Stimulated activated CD4-positive, alpha-beta T cell treated with anti-CD3 and anti-CD28 coated beads, Interleukin-15, amount 100 ng/mL, for 48 hours (primary cell): Measurements from ENCODE around the gene RAB11B.
"Not testable (repeated sequence)": the region's sequence is repeated elsewhere in the genome, so short reads cannot be mapped to it uniquely, and the experiment has no call there.

Experiments used
- DNase-seq, 2 donors: peaks; one replicate each; pipeline ENCODE4 v3.0.0-alpha.2; 2020; ENCODE audit warnings: low read depth in 2 of 2

The RAB11B gene

DNA sequence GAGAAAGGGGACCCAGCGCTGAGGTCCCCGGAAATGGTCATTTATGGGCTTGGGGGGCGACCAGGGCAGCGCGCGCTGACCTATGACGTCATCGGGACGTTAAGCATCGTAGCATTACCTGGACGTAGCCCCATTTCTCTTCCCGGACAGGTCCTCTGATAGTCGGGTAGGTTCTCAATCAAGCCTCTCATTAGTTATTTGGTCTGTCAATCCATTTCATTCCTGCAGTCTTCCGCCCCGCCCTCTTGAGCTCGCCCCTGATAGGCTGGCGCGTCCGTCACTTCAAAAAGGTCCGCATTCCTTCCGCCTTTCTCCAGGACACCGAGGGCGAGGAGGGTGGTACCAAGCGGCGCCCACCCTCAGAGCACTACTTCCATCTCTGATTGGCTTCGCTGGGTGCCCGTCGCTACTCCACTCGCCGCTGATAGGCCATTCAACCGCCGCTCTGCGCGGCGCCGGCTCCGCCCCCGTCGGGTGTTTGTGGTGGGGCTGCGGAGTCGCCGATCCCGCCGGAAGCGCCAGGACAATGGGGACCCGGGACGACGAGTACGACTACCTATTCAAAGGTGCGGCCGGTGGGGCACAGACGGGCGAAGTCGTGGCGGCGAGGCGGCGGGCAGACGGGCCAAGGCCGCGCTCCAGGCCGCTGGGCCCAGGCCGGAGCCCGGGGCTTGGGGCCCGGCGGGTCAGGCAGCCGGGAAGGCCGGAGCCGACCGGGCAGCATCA lies at the start of gene RAB11B:
RAB11B (plus strand) TSS at position 470 of the 726 bp plus-strand sequence; CDS start at position 527, 57 bp downstream.
- DNase-seq: peak; percentile 97 to 99

DNA sequence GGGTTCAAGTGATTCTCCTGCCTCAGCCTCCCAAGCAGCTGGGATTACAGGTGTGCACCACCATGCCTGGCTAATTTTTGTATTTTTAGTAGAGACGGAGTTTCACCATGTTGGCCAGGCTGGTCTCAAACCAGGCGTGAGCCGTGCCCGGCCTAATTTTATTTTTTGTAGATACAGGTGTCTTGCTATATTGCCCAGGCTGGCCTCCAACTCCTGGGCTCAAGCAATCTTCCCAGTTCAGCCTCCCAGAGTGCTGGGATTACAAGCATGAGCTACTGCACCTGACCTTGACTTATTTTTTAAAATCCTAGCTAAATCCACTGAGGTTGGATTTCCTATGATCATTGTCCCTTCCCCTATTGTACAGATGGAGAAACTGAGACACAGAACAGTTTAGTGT lies 48.7 kb upstream of the RAB11B start:
- DNase-seq: not testable (repeated sequence)

DNA sequence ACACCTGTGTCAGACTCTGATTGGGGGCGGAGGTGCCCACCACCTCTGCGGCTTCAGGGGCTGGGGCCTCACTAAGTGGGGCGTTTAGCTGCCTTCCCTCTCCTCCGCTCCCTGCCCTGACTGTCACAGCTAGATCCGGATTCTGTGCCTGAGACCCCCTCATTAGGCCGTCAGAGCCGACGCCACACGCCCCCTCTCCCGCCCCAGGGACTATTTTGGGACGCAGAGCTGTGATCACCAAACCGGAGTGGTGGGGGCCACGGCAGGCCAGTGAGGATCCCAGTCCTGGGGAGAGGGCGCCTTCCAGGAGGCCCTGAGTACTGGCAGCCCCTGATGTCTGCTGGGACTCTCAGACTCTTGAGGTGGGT lies 47.9 kb upstream of the RAB11B start:
- no peak for DNase-seq

- DNase-seq: peak; percentile 86 to 94
These were observed 47.3 kb upstream of the RAB11B start, which contains the start of gene KANK3 for GRCh38 chr19:8342684-8343482. TSS of gene KANK3 (minus strand) at chr19:8343262. CDS start at chr19:8337828, 5,434 bp downstream.

GRCh38 chr19:8343483-8343844 lies 46.7 kb upstream of the RAB11B start:
- DNase-seq: no peak

- DNase-seq: not testable (repeated sequence)
These were observed 40.4 kb upstream of the RAB11B start for GRCh38 chr19:8349629-8350372.

DNA sequence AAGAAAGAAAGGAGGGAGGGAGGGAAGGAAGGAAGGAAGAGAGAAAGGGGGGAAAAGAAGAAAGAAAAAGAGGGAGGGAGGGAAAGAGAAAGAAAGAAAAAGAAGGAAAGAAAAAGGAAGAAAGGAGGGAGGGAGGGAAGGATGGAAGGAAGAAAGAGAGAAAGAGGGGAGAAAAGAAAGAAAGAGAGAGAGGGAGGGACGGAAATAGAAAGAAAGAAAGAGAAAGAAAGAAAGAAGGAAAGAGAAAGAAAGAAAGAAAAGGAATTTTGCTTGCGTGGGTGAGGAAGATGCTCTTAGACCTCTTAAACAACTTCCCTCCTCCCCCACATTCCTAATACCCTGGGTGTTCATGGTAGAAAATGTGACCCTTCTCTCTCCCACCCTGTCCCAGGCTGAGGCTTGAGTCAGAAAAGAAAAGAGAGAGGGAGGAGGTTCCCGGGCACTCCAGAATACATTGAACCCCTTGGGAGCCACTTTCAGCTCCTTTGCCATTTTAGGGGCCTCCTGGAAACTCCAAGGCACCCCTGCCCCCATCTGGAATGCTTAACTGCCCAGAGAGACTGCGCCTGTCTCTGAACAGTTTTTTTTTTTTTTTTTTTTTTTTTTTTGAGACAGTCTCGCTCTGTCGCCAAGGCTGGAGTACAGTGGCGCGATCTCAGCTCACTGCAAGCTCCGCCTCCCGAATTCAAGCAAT lies 37.9 kb upstream of the RAB11B start:
- no peak for DNase-seq

- DNase-seq: not testable (repeated sequence)
These were observed 37.3 kb upstream of the RAB11B start for GRCh38 chr19:8352845-8353244.

GRCh38 chr19:8355631-8356402 lies 34.3 kb upstream of the RAB11B start:
- DNase-seq: no peak

GRCh38 chr19:8357007-8357521 lies 33.1 kb upstream of the RAB11B start:
- no peak for DNase-seq

DNA sequence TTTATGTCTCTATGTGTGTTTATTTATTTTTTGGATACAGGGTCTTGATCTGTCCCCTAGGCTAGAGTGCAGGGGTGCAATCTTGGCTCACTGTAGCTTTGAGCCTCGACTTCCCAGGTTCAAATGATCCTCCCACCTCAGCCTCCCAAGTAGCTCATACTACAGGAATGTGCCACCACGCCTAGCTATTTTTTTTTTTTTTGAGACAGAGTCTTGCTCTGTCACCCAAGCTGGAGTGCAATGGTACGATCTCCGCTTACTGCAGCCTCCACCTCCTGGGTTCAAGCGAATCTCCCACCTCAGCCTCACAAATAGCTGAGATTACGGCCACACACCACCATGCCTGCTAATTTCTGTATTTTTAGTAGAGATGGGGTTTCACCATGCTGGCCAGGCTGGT lies 31.2 kb upstream of the RAB11B start:
- no peak for DNase-seq

DNA sequence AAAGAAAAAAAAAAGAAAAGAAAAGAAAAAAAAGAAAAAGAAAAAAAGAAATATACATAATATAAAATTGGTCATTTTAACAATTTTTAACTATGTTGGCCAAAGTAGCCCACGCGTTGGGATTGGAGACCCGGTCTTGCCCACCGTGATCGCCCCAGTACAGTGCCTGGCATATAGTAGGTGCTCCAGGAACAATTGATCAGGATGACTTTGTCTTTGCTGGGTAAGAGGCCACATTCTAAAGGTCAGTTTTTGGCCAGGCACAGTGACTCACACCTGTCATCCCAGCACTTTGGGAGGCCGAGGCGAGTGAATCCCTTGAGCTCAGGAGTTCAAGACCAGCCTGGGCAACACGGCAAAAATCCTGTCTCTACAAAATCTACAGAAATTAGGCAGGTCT lies 30.0 kb upstream of the RAB11B start:
- no peak for DNase-seq

GRCh38 chr19:8361921-8362793 lies 28.0 kb upstream of the RAB11B start:
- DNase-seq: peak; percentile 17 to 31

- DNase-seq: peak; percentile 51 to 79
These were observed 26.1 kb upstream of the RAB11B start, which contains the start of gene ANGPTL4 for GRCh38 chr19:8363803-8364771. TSS of gene ANGPTL4 (plus strand) at chr19:8364155. CDS start at chr19:8364322, 167 bp downstream.

- no peak for DNase-seq
These were observed 24.0 kb upstream of the RAB11B start for GRCh38 chr19:8366121-8366581.

DNA sequence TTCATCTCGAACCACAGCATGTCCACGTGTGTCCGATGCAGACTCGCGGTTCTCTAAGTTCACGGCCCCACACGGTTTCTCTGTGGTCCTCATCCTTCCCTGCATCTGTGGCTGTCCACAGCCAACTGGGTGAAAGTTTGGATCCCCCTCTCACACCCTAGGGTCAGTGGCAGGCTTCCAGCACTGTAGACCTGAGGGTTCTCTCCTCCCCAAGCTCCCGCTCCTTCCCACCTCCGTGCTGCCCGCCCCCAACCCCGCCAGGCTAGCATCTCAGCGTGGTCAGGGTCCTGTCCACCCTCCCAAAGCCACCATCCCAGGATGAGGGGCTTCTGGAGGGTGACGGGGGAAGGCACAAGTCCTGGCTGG lies 23.2 kb upstream of the RAB11B start:
- no peak for DNase-seq

DNA sequence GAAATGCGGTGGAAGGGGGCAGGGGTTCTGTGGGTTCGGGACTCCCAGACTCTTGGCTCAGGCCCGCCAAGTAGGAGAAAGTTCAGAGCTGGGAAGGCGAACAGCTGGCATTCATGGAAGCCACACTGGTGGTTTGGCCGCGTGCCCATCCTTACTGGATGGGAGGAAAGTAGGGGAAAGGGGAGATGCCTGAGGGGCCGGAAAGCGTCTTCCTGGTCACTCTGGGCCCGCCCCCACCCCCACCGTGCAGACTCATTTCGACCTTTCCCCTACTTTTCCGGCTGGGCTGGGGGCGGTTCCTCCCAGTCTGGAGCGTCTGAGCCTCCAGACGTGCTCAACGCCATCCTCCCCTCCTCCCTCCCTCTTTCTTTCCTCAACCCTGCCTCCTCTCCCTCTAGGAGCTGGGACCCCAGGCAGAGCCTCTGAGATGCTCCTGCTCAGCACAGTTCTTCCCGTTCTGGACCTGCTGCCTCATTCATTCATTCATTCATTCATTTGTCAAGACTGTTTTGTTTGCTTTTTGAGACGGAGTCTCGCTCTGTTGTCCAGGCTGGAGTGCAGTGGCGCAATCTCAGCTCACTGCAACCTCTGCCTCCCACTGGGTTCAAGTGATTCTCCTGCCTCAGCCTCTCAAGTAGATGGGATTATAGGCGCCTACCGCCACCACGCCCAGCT lies 22.7 kb upstream of the RAB11B start:
- no peak for DNase-seq
